ENCODE measurements around the gene SPTBN1.

Gene SPTBN1

GRCh38 chr2:54666131-54666633 is 210.1 kb downstream of the SPTBN1 start:
- no peak for TF ChIP-seq ZNF274 (IDR thresholded peaks at IDR 0.05; ENCODE audit: low read depth, low read length)
- TF ChIP-seq YY1 (IDR thresholded peaks at IDR 0.05; ENCODE audit: insufficient read depth, insufficient read length), result no peak
- TF ChIP-seq SUZ12 (IDR thresholded peaks at IDR 0.05; ENCODE audit: extremely low read depth, insufficient read depth, insufficient read length), result no peak

DNA sequence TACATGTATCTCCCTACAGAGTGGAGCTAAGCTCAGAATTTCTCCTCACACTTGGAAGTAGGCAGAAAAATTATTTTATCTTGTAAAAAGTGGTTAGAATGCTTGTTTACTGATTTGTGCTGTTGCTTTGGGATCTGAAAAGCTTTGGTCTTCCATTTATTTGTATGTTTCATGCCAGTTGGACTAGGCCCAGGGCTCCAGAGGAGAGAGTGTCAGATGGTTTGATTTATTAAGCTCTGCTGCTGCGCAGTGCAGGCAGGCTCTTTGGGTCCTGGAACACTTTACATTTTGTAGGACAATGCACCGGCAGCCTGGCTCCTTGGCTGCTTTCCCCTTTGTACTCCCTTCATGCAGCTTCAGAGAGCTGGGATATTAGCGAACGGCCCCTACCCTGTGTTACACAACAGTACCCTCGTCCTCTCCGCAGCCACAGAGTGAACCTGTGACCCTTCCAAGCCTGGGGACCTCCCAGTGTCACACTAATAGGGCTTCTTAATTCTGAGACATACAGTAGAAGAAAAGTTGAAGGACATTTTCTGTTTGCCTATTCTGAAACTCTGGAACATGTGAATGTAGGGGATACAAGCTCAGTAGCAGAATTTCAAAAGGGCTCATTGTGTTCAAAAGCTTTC is 210.6 kb downstream of the SPTBN1 start:
- Histone ChIP-seq H3K27me3 (ENCODE audit: insufficient read depth, insufficient read length) (no peaks in the 10 kb centered on the region), H3K9me3 (ENCODE audit: insufficient read depth, low read length) (no peaks in the 10 kb centered on the region), H3K9ac (ENCODE audit: insufficient read length, low read depth) (no peak overlapping the region), H3K4me1 (ENCODE audit: insufficient read depth, insufficient read length) (no peaks in the 10 kb centered on the region), H3K36me3 (ENCODE audit: insufficient read depth, insufficient read length, low read length) (peaks cover 82% of the 10 kb centered on the region), H3K4me3 (ENCODE audit: insufficient read length, low read depth) (no peak overlapping the region)
- DNase-seq (ENCODE audit: low read depth, low spot score), result no peak
- TF ChIP-seq ZNF274 (IDR thresholded peaks at IDR 0.05; ENCODE audit: low read depth, low read length) (no peak), YY1 (IDR thresholded peaks at IDR 0.05; ENCODE audit: insufficient read depth, insufficient read length) (no peak), SUZ12 (IDR thresholded peaks at IDR 0.05; ENCODE audit: extremely low read depth, insufficient read depth, insufficient read length) (no peak)

More at GRCh38 chr2:54666131-54666633, 210.1 kb downstream of the SPTBN1 start:
- Histone ChIP-seq H3K36me3 (ENCODE audit: insufficient read depth, insufficient read length, low read length) (peaks cover 83% of the 10 kb centered on the region), H3K4me3 (ENCODE audit: insufficient read length, low read depth) (no peak overlapping the region), H3K9ac (ENCODE audit: insufficient read length, low read depth) (no peak overlapping the region), H3K27me3 (ENCODE audit: insufficient read depth, insufficient read length) (no peaks in the 10 kb centered on the region), H3K4me1 (ENCODE audit: insufficient read depth, insufficient read length) (no peaks in the 10 kb centered on the region), H3K9me3 (ENCODE audit: insufficient read depth, low read length) (no peaks in the 10 kb centered on the region)
- no peak for DNase-seq (ENCODE audit: low read depth, low spot score)

DNA sequence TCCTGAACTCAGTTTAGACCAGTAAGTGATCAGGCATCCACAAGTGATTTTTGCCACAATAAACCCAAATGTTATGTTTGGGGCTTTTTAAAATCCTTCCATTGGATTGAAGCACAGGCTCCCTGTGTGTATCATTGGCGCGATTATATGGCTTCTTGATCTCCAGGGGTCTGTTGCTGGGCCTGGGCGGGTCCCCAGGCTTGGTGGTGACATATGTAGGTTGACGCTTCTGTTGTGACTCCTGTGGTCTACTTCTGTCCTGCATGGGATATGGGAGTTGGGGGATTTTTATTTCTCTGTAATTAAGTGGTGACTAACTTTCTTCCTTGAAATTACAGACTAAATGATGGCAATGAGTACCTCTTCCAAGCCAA is 211.1 kb downstream of the SPTBN1 start:
- peaks cover 77% of the 10 kb centered on the region for H3K36me3 ChIP-seq (ENCODE audit: insufficient read depth, insufficient read length, low read length)
- no peak for DNase-seq (ENCODE audit: low read depth, low spot score)
- no peaks in the 10 kb centered on the region for H3K9me3 ChIP-seq (ENCODE audit: insufficient read depth, low read length)
- no peak overlapping the region for H3K4me3 ChIP-seq (ENCODE audit: insufficient read length, low read depth)
- no peaks in the 10 kb centered on the region for H3K4me1 ChIP-seq (ENCODE audit: insufficient read depth, insufficient read length)
- TF ChIP-seq YY1 (IDR thresholded peaks at IDR 0.05; ENCODE audit: insufficient read depth, insufficient read length), result no peak
- no peak for TF ChIP-seq ZNF274 (IDR thresholded peaks at IDR 0.05; ENCODE audit: low read depth, low read length)
- no peak for TF ChIP-seq SUZ12 (IDR thresholded peaks at IDR 0.05; ENCODE audit: extremely low read depth, insufficient read depth, insufficient read length)
- no peaks in the 10 kb centered on the region for H3K27me3 ChIP-seq (ENCODE audit: insufficient read depth, insufficient read length)
- no peak overlapping the region for H3K9ac ChIP-seq (ENCODE audit: insufficient read length, low read depth)

- Histone ChIP-seq H3K9me3 (ENCODE audit: insufficient read depth, low read length) (no peaks in the 10 kb centered on the region), H3K9ac (ENCODE audit: insufficient read length, low read depth) (no peak overlapping the region), H3K27me3 (ENCODE audit: insufficient read depth, insufficient read length) (no peaks in the 10 kb centered on the region), H3K4me3 (ENCODE audit: insufficient read length, low read depth) (no peak overlapping the region), H3K4me1 (ENCODE audit: insufficient read depth, insufficient read length) (no peaks in the 10 kb centered on the region), H3K36me3 (ENCODE audit: insufficient read depth, insufficient read length, low read length) (peaks cover 73% of the 10 kb centered on the region)
- DNase-seq (ENCODE audit: low read depth, low spot score), result no peak
- TF ChIP-seq SUZ12 (IDR thresholded peaks at IDR 0.05; ENCODE audit: extremely low read depth, insufficient read depth, insufficient read length) (no peak), ZNF274 (IDR thresholded peaks at IDR 0.05; ENCODE audit: low read depth, low read length) (no peak), YY1 (IDR thresholded peaks at IDR 0.05; ENCODE audit: insufficient read depth, insufficient read length) (no peak)
These were observed 211.9 kb downstream of the SPTBN1 start for GRCh38 chr2:54667726-54668650.

GRCh38 chr2:54668711-54669110 is 212.6 kb downstream of the SPTBN1 start:
- H3K4me3 ChIP-seq (ENCODE audit: insufficient read length, low read depth), result no peak overlapping the region
- no peaks in the 10 kb centered on the region for H3K9me3 ChIP-seq (ENCODE audit: insufficient read depth, low read length)
- no peak for DNase-seq (ENCODE audit: low read depth, low spot score)
- H3K36me3 ChIP-seq (ENCODE audit: insufficient read depth, insufficient read length, low read length), result peaks cover 66% of the 10 kb centered on the region
- no peak overlapping the region for H3K9ac ChIP-seq (ENCODE audit: insufficient read length, low read depth)
- no peaks in the 10 kb centered on the region for H3K4me1 ChIP-seq (ENCODE audit: insufficient read depth, insufficient read length)
- H3K27me3 ChIP-seq (ENCODE audit: insufficient read depth, insufficient read length), result no peaks in the 10 kb centered on the region
- no peak for TF ChIP-seq YY1 (IDR thresholded peaks at IDR 0.05; ENCODE audit: insufficient read depth, insufficient read length)
- TF ChIP-seq SUZ12 (IDR thresholded peaks at IDR 0.05; ENCODE audit: extremely low read depth, insufficient read depth, insufficient read length), result no peak
- no peak for TF ChIP-seq ZNF274 (IDR thresholded peaks at IDR 0.05; ENCODE audit: low read depth, low read length)

- no peak overlapping the region for H3K4me3 ChIP-seq (ENCODE audit: insufficient read length, low read depth)
- TF ChIP-seq YY1 (IDR thresholded peaks at IDR 0.05; ENCODE audit: insufficient read depth, insufficient read length), result no peak
- TF ChIP-seq ZNF274 (IDR thresholded peaks at IDR 0.05; ENCODE audit: low read depth, low read length), result no peak
- TF ChIP-seq SUZ12 (IDR thresholded peaks at IDR 0.05; ENCODE audit: extremely low read depth, insufficient read depth, insufficient read length), result no peak
- H3K9ac ChIP-seq (ENCODE audit: insufficient read length, low read depth), result no peak overlapping the region
- no peaks in the 10 kb centered on the region for H3K27me3 ChIP-seq (ENCODE audit: insufficient read depth, insufficient read length)
- no peaks in the 10 kb centered on the region for H3K4me1 ChIP-seq (ENCODE audit: insufficient read depth, insufficient read length)
- no peaks in the 10 kb centered on the region for H3K9me3 ChIP-seq (ENCODE audit: insufficient read depth, low read length)
- DNase-seq (ENCODE audit: low read depth, low spot score), result no peak
- peaks cover 54% of the 10 kb centered on the region for H3K36me3 ChIP-seq (ENCODE audit: insufficient read depth, insufficient read length, low read length)
These were observed 213.8 kb downstream of the SPTBN1 start for GRCh38 chr2:54669677-54670484.
